Measurements from ENCODE around the gene ROGDI.

The ROGDI gene

GRCh38 chr16:4769306-4769638 is 33.2 kb downstream of the ROGDI start:
- H3K9ac ChIP-seq (ENCODE audit: low read depth, low read length, poor library complexity) = no peak overlapping the region
- no peaks in the 10 kb centered on the region for H3K79me1 ChIP-seq (ENCODE audit: low read depth, low read length)
- H2BK120ac ChIP-seq (ENCODE audit: low read depth, low read length) = no peak overlapping the region
- peaks cover 3 to 14% of the 10 kb centered on the region in 2 donors for H3K36me3 ChIP-seq (replicated peaks in 1 of 2; ENCODE audit: control insufficient read depth in 2 of 2, insufficient read depth in 2 of 2, low read length in 2 of 2)
- no peaks in the 10 kb centered on the region for H3K9me3 ChIP-seq (replicated peaks in 1 of 2; ENCODE audit: control insufficient read depth in 2 of 2, insufficient read depth in 1 of 2, low read depth in 1 of 2, low read length in 2 of 2)
- no peak for DNase-seq (ENCODE audit: low spot score)
- H2BK5ac ChIP-seq (ENCODE audit: low read length) = no peak overlapping the region
- H2BK15ac ChIP-seq (ENCODE audit: low read length) = no peak overlapping the region
- no peak overlapping the region for H4K8ac ChIP-seq (ENCODE audit: low read depth, low read length)
- peaks cover 6% of the 10 kb centered on the region in 2 donors for H3K4me1 ChIP-seq (ENCODE audit: control insufficient read depth in 2 of 2, insufficient read depth in 1 of 2, low read depth in 1 of 2, low read length in 2 of 2)
- H3K4me2 ChIP-seq (ENCODE audit: insufficient read depth, low read length, poor library complexity, severe bottlenecking) = no peak overlapping the region
- peak overlapping the region; percentile 2 for H2AK5ac ChIP-seq (ENCODE audit: low read depth, low read length)
- peak overlapping the region in 1 of 2 donors; percentile 78 for H3K4me3 ChIP-seq (ENCODE audit: low read length in 2 of 2)
- no peaks in the 10 kb centered on the region for H3K27me3 ChIP-seq (ENCODE audit: control insufficient read depth in 3 of 3, insufficient read depth in 3 of 3, low read depth in 1 of 3, low read length in 3 of 3)
- no peak overlapping the region for H3K4ac ChIP-seq (ENCODE audit: low read length)
- H3K14ac ChIP-seq (ENCODE audit: low read length) = no peak overlapping the region
- no CpG with 5 or more reads among the region's 7 CpGs for WGBS, 2 donors (ENCODE audit: extremely low coverage in 2 of 2, insufficient read length in 2 of 2, insufficient replicate concordance in 1 of 2)
- peak overlapping the region; percentile 96 for H2AFZ ChIP-seq (ENCODE audit: low read length)
- no peak overlapping the region for H4K91ac ChIP-seq (ENCODE audit: low read depth, low read length, poor library complexity)
- no peak overlapping the region for H2BK12ac ChIP-seq (ENCODE audit: low read length)
- no peak overlapping the region for H3K18ac ChIP-seq (ENCODE audit: low read length)
- H3K23ac ChIP-seq (ENCODE audit: low read depth, low read length, poor library complexity) = no peak overlapping the region
- H3K27ac ChIP-seq (replicated peaks; ENCODE audit: low read length) = no peak overlapping the region

- no peaks in the 10 kb centered on the region for H3K79me1 ChIP-seq (ENCODE audit: low read depth, low read length)
- H3K4me1 ChIP-seq (ENCODE audit: control insufficient read depth in 2 of 2, insufficient read depth in 1 of 2, low read depth in 1 of 2, low read length in 2 of 2) = peaks cover 4 to 6% of the 10 kb centered on the region in 2 donors
- DNase-seq (ENCODE audit: low spot score) = peak; percentile 96
- H3K18ac ChIP-seq (ENCODE audit: low read length) = peak overlapping the region; percentile 49
- peaks cover 4 to 19% of the 10 kb centered on the region in 2 donors for H3K36me3 ChIP-seq (replicated peaks in 1 of 2; ENCODE audit: control insufficient read depth in 2 of 2, insufficient read depth in 2 of 2, low read length in 2 of 2)
- peak overlapping the region; percentile 49 to 79 for H3K4me3 ChIP-seq (ENCODE audit: low read length in 2 of 2)
- peak overlapping the region; percentile 81 for H3K4me2 ChIP-seq (ENCODE audit: insufficient read depth, low read length, poor library complexity, severe bottlenecking)
- H2AFZ ChIP-seq (ENCODE audit: low read length) = peak overlapping the region; percentile 96
- no peak overlapping the region for H2BK15ac ChIP-seq (ENCODE audit: low read length)
- H2AK5ac ChIP-seq (ENCODE audit: low read depth, low read length) = peak overlapping the region; percentile 2
- H3K27me3 ChIP-seq (ENCODE audit: control insufficient read depth in 3 of 3, insufficient read depth in 3 of 3, low read depth in 1 of 3, low read length in 3 of 3) = no peaks in the 10 kb centered on the region
- no CpG with 5 or more reads among the region's 48 CpGs for WGBS, 2 donors (ENCODE audit: extremely low coverage in 2 of 2, insufficient read length in 2 of 2, insufficient replicate concordance in 1 of 2)
- H4K91ac ChIP-seq (ENCODE audit: low read depth, low read length, poor library complexity) = no peak overlapping the region
- H3K27ac ChIP-seq (replicated peaks; ENCODE audit: low read length) = peak overlapping the region; percentile 32
- no peak overlapping the region for H3K4ac ChIP-seq (ENCODE audit: low read length)
- H3K9ac ChIP-seq (ENCODE audit: low read depth, low read length, poor library complexity) = no peak overlapping the region
- no peak overlapping the region for H2BK120ac ChIP-seq (ENCODE audit: low read depth, low read length)
- no peak overlapping the region for H2BK12ac ChIP-seq (ENCODE audit: low read length)
- no peak overlapping the region for H3K14ac ChIP-seq (ENCODE audit: low read length)
- H4K8ac ChIP-seq (ENCODE audit: low read depth, low read length) = no peak overlapping the region
- no peak overlapping the region for H3K23ac ChIP-seq (ENCODE audit: low read depth, low read length, poor library complexity)
- no peaks in the 10 kb centered on the region for H3K9me3 ChIP-seq (replicated peaks in 1 of 2; ENCODE audit: control insufficient read depth in 2 of 2, insufficient read depth in 1 of 2, low read depth in 1 of 2, low read length in 2 of 2)
- no peak overlapping the region for H2BK5ac ChIP-seq (ENCODE audit: low read length)
Measured at GRCh38 chr16:4768549-4769305, 33.7 kb downstream of the ROGDI start.

GRCh38 chr16:4767872-4768548 is 34.4 kb downstream of the ROGDI start:
- Histone ChIP-seq H3K79me1 (ENCODE audit: low read depth, low read length) (no peaks in the 10 kb centered on the region), H3K18ac (ENCODE audit: low read length) (no peak overlapping the region), H2BK12ac (ENCODE audit: low read length) (no peak overlapping the region), H4K91ac (ENCODE audit: low read depth, low read length, poor library complexity) (no peak overlapping the region), H3K4me2 (ENCODE audit: insufficient read depth, low read length, poor library complexity, severe bottlenecking) (peak overlapping the region; percentile 63), H3K14ac (ENCODE audit: low read length) (no peak overlapping the region), H3K27me3 (ENCODE audit: control insufficient read depth in 3 of 3, insufficient read depth in 3 of 3, low read depth in 1 of 3, low read length in 3 of 3) (no peaks in the 10 kb centered on the region), H3K27ac (replicated peaks; ENCODE audit: low read length) (peak overlapping the region; percentile 32), H3K9ac (ENCODE audit: low read depth, low read length, poor library complexity) (no peak overlapping the region), H3K4ac (ENCODE audit: low read length) (no peak overlapping the region), H3K9me3 (replicated peaks in 1 of 2; ENCODE audit: control insufficient read depth in 2 of 2, insufficient read depth in 1 of 2, low read depth in 1 of 2, low read length in 2 of 2) (no peaks in the 10 kb centered on the region), H2AK5ac (ENCODE audit: low read depth, low read length) (no peak overlapping the region), H2AFZ (ENCODE audit: low read length) (peak overlapping the region; percentile 96), H2BK15ac (ENCODE audit: low read length) (no peak overlapping the region), H4K8ac (ENCODE audit: low read depth, low read length) (no peak overlapping the region), H3K4me1 (ENCODE audit: control insufficient read depth in 2 of 2, insufficient read depth in 1 of 2, low read depth in 1 of 2, low read length in 2 of 2) (peaks cover 4 to 6% of the 10 kb centered on the region in 2 donors), H3K4me3 (ENCODE audit: low read length in 2 of 2) (peak overlapping the region; percentile 49 to 79), H2BK120ac (ENCODE audit: low read depth, low read length) (no peak overlapping the region), H3K36me3 (replicated peaks in 1 of 2; ENCODE audit: control insufficient read depth in 2 of 2, insufficient read depth in 2 of 2, low read length in 2 of 2) (peaks cover 7 to 26% of the 10 kb centered on the region in 2 donors), H3K23ac (ENCODE audit: low read depth, low read length, poor library complexity) (no peak overlapping the region), H2BK5ac (ENCODE audit: low read length) (no peak overlapping the region)
- no CpG with 5 or more reads among the region's 17 CpGs for WGBS, 2 donors (ENCODE audit: extremely low coverage in 2 of 2, insufficient read length in 2 of 2, insufficient replicate concordance in 1 of 2)
- no peak for DNase-seq (ENCODE audit: low spot score)

- H3K4me3 ChIP-seq (ENCODE audit: low read length in 2 of 2) = peak within 1 kb of the TSS; percentile 95 to 98
- no peak within 1 kb of the TSS for H3K4ac ChIP-seq (ENCODE audit: low read length)
- H2BK15ac ChIP-seq (ENCODE audit: low read length) = no peak within 1 kb of the TSS
- H3K4me2 ChIP-seq (ENCODE audit: insufficient read depth, low read length, poor library complexity, severe bottlenecking) = peak within 1 kb of the TSS; percentile 67
- no peak within 1 kb of the TSS for H2BK5ac ChIP-seq (ENCODE audit: low read length)
- no peak within 1 kb of the TSS for H4K8ac ChIP-seq (ENCODE audit: low read depth, low read length)
- H3K4me1 ChIP-seq (ENCODE audit: control insufficient read depth in 2 of 2, insufficient read depth in 1 of 2, low read depth in 1 of 2, low read length in 2 of 2) = peaks cover 4 to 6% of the 10 kb centered on the region in 2 donors
- H3K14ac ChIP-seq (ENCODE audit: low read length) = no peak within 1 kb of the TSS
- H2BK12ac ChIP-seq (ENCODE audit: low read length) = no peak within 1 kb of the TSS
- H3K18ac ChIP-seq (ENCODE audit: low read length) = peak within 1 kb of the TSS; percentile 97
- peak within 1 kb of the TSS; percentile 96 for H2AFZ ChIP-seq (ENCODE audit: low read length)
- H3K27me3 ChIP-seq (ENCODE audit: control insufficient read depth in 3 of 3, insufficient read depth in 3 of 3, low read depth in 1 of 3, low read length in 3 of 3) = no peaks in the 10 kb centered on the region
- H2AK5ac ChIP-seq (ENCODE audit: low read depth, low read length) = no peak within 1 kb of the TSS
- peak within 1 kb of the TSS; percentile 88 for H3K9ac ChIP-seq (ENCODE audit: low read depth, low read length, poor library complexity)
- no peaks in the 10 kb centered on the region for H3K9me3 ChIP-seq (replicated peaks in 1 of 2; ENCODE audit: control insufficient read depth in 2 of 2, insufficient read depth in 1 of 2, low read depth in 1 of 2, low read length in 2 of 2)
- no peak within 1 kb of the TSS for H4K91ac ChIP-seq (ENCODE audit: low read depth, low read length, poor library complexity)
- peaks cover 12 to 36% of the 10 kb centered on the region in 2 donors for H3K36me3 ChIP-seq (replicated peaks in 1 of 2; ENCODE audit: control insufficient read depth in 2 of 2, insufficient read depth in 2 of 2, low read length in 2 of 2)
- DNase-seq (ENCODE audit: low spot score) = peak; percentile 96
- H3K27ac ChIP-seq (replicated peaks; ENCODE audit: low read length) = peak within 1 kb of the TSS; percentile 23
- peaks cover 4% of the 10 kb centered on the region for H3K79me1 ChIP-seq (ENCODE audit: low read depth, low read length)
- no CpG with 5 or more reads among the region's 72 CpGs for WGBS, 2 donors (ENCODE audit: extremely low coverage in 2 of 2, insufficient read length in 2 of 2, insufficient replicate concordance in 1 of 2)
- no peak within 1 kb of the TSS for H2BK120ac ChIP-seq (ENCODE audit: low read depth, low read length)
- H3K23ac ChIP-seq (ENCODE audit: low read depth, low read length, poor library complexity) = peak within 1 kb of the TSS; percentile 83
Measured at GRCh38 chr16:4766875-4767628, 35.4 kb downstream of the ROGDI start, which contains the start of gene ZNF500. Gene ZNF500 (minus strand): TSS chr16:4767162. CDS start chr16:4765978, 1,184 bp downstream.
